Measurements from ENCODE around the gene PML.

GRCh38 chr15:73992594-73992898 lies 2.0 kb upstream of the PML start:
- no peak for TF ChIP-seq CTCF (IDR thresholded peaks at IDR 0.05)
- no peak for TF ChIP-seq EZH2 (IDR thresholded peaks at IDR 0.05)
- TF ChIP-seq EZH2phosphoT487 (IDR thresholded peaks at IDR 0.05) = no peak

Data from neural progenitor cell (in vitro differentiated cells).